GM19025 (cell line): ENCODE measurements around the gene JUP.

Experiments
- ATAC-seq: cut with Tn5 transposase; IDR thresholded peaks from one replicate; pipeline ENCODE4 v1.9.1; 2021; ENCODE audit warnings: mild to moderate bottlenecking, low read depth, moderate library complexity; ENCODE audit not compliant: unreplicated experiment

Gene JUP

GRCh38 chr17:41725134-41725533 lies 61.4 kb downstream of the JUP start:
- no peak for ATAC-seq

GRCh38 chr17:41724476-41725050 lies 61.9 kb downstream of the JUP start:
- ATAC-seq, result no peak

GRCh38 chr17:41723801-41724475 lies 62.6 kb downstream of the JUP start:
- ATAC-seq, result no peak

GRCh38 chr17:41722231-41722630 lies 64.3 kb downstream of the JUP start:
- ATAC-seq, result no peak

- no peak for ATAC-seq
These were observed 68.2 kb downstream of the JUP start for GRCh38 chr17:41718287-41718645.

- no peak for ATAC-seq
These were observed 68.9 kb downstream of the JUP start for GRCh38 chr17:41717408-41718286.

- ATAC-seq, result no peak
These were observed 74.7 kb downstream of the JUP start, which contains the start of gene GAST for GRCh38 chr17:41711669-41712400. Gene GAST, plus strand, starts transcription at chr17:41712331. Its CDS starts 3,106 bp downstream, at chr17:41715437.

GRCh38 chr17:41710472-41711090 lies 75.9 kb downstream of the JUP start:
- ATAC-seq, result no peak

GRCh38 chr17:41707803-41708669 lies 78.5 kb downstream of the JUP start:
- no peak for ATAC-seq

GRCh38 chr17:41705271-41705991 lies 81.1 kb downstream of the JUP start:
- no peak for ATAC-seq
